HG03439 (cell line): ENCODE data around the gene AP2B1.
A peak's percentile ranks its signal among the peaks of the same experiment; 100 is the strongest.
"Not testable (repeated sequence)": the region's sequence is repeated elsewhere in the genome, so short reads cannot be mapped to it uniquely, and the experiment has no call there.

Experiments
- ATAC-seq: cut with Tn5 transposase; IDR thresholded peaks from one replicate; pipeline ENCODE4 v1.9.1; 2021; ENCODE audit warnings: mild to moderate bottlenecking, moderate library complexity; ENCODE audit not compliant: unreplicated experiment

AP2B1 gene

GRCh38 chr17:35744830-35745229 is 157.7 kb downstream of the AP2B1 start:
- no peak for ATAC-seq

DNA sequence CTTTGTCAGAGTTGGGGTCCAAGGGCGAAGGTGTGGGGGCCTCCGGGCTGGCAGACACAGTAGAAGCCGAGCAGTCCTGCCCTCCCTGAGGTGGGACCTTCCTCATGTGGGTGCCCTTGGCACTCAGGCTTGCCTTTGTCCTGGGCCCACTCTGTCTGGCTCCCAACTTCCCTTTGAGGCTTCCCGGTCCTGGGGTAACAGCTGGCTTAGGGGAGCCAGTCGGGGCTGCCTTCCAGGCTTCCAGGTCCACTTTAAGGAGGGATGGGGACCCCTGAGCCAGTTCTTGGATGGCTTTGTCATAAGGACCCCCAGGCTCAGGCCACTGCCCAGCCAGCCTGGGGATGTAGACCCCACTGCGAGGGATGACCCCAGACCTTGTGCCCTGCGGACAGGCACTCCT is 158.1 kb downstream of the AP2B1 start:
- no peak for ATAC-seq

- no peak for ATAC-seq
Observed at GRCh38 chr17:35745749-35746320, 158.7 kb downstream of the AP2B1 start.

DNA sequence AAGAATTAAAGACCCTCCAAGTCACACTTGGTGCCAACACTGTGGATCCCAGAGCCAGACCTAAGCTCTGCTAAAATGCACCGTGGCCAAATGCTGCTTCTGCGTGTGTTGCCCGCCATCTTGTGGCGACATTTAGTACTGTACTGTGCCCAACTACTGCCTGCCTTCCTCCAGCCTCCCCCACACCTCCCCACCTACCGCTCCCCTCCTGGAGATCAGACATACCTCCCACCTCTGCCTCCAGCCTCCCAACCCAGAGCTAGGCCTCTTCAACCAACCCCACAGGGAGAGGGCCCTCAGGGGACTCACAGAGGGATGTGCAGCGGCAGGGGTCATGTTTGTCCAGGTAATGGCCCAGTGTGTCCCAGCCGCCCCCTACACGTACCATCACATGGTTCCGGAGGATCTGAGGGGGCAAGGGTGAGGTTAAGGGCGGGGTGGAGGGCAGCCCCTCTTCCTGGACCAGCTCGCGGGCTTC is 160.5 kb downstream of the AP2B1 start:
- ATAC-seq = no peak

GRCh38 chr17:35748341-35748841 is 161.3 kb downstream of the AP2B1 start:
- ATAC-seq = no peak

DNA sequence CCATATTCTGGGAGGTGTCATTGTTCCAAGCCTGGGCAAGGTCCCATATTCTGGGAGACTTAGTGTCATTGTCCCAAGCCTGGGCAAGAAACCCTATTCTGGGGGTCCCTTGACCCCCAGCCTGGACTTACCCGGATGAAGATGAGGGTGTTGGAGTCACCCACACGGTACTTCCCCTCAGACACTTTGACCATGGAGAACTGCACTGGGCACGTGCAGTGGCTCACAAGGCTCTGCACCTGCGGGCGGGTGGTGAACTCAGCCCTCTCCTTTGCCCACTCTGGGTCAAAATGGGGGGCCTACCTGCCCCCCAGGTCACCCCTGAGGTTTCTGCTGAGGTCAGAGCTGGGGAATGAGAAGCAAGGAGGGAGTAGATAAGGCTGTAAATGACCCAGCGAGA is 161.9 kb downstream of the AP2B1 start:
- no peak for ATAC-seq

GRCh38 chr17:35749560-35750412 is 162.7 kb downstream of the AP2B1 start:
- ATAC-seq = no peak

DNA sequence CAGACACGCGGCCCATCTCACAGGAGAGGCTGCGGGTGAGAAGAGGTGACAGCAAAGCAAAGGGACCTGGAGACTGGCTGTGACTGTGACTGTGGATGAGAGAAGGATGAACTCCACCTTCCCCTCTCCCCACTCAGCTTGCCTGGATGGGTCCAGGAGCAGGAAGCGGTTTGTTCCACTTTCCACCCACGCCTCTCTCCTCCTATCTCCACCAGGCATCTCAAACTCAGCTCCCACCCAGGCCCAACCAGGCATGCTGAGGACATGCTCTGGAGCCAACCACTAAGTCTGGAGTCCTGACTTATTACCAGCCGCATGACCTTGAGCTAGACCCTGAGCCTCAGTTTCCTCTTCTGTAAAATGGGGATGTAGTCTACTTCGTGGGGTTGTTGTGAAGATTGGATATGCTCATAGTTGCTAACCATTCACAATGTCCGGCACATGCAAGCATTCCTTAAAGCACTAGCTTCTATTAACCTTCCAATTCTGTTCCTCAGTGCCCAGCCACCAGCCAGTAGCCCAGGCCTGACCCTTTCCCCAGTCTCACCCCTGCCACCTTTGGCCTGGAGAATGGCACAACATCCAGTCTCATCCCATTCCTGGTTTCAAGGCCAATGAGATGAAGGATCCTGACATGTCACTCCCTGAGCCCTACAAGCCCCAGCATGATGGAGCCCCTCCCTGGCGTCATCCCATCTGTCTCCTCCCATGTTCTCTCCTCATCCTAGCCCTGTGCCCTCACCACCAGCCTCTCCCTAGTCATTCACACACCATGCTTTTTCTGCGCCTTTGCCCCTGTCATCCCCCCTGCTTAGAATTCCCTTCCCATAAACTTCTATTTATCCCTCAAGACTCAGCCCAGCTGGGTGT is 163.6 kb downstream of the AP2B1 start:
- ATAC-seq = no peak

- not testable (repeated sequence) for ATAC-seq
Observed at GRCh38 chr17:35751541-35751940, 164.4 kb downstream of the AP2B1 start.

- ATAC-seq = no peak
Observed at GRCh38 chr17:35752471-35752870, 165.3 kb downstream of the AP2B1 start.

DNA sequence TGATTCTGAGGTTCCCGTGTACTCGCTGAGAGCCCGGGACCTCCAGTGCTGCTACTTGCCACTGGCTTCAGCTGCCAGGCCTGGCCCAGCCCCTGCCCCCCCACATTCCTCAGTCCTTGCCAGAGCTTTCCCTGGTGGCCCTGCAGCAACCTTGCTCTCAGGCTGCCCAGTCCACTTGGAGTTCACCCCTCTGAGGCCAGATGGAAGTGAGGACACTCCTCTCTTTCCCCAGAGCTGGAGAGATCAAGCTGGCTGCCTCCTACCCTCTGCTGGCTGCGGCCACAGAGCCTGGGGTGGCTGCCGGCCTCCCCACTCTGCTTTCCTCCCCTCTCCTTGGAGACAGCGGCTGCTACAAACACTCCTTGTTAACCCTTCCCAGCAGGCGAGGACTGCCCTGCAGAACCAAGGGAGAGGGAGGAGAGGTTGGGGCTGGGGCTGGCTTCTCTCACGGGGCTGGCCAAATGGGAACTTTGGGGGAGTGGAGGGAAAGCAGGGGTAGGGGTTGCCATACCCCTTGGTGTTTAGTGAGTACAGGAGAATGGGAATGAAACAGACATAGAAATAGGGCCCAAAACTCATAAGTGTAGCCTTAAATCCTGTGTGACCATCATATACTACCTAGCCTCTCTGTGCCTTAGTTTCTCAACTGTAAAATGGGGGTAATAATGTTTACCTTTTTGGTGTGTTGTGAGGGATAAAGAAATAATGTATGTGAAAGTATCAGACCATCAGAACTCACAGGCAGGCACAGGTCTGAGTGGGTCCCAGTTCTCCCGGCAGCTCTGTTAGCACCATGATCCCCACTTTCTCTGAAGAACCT is 166.0 kb downstream of the AP2B1 start, which contains the start of gene GAS2L2:
TSS of gene GAS2L2 (minus strand) at position 295 of the 820 bp plus-strand sequence. CDS start 389 bp downstream, outside the sequence.
- ATAC-seq = no peak

GRCh38 chr17:35757243-35757642 is 170.1 kb downstream of the AP2B1 start:
- no peak for ATAC-seq

DNA sequence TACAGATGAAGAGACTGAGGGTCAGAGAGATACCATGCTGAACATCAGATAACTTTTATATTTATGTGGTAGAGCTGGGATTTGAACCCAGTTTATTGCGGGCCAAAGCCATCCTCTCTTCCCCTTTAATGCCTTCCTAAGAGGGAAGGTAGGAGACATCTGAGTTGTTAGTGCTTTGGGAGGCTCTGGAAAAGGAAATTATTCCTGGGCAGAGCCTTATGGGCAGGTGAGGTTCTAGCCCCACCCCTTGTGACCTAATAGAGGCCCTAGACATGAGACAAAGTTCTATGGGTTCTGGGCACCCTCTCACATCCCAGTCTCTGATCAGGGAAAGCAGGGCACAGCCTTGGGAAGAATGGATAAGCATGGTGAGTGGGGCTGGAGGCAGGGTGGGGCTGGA is 173.5 kb downstream of the AP2B1 start, which contains the start of gene C17orf50:
TSS of gene C17orf50 (plus strand) at position 301 of the 400 bp plus-strand sequence. CDS start at position 356, 55 bp downstream.
- no peak for ATAC-seq

DNA sequence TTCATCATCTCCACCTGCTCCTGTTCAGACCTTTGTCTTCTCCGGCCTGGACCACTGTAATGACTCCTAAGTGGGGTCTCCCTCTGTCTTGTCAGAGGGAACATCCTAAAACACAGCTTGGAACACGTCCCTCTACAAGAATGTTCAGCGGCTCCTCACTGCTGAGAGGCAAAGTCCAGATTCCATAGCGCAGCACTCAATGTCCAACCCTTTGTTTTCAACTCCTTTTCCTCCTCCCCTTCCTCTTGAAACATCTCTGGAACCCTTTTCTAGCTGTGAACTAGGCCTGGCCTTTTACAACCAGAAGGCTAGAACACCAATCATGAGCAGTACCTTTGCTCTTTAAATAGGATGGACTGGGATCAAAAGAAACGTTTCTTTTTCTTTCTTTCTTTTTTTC is 174.5 kb downstream of the AP2B1 start:
- ATAC-seq = no peak

GRCh38 chr17:35763767-35764122 is 176.6 kb downstream of the AP2B1 start:
- ATAC-seq = no peak

DNA sequence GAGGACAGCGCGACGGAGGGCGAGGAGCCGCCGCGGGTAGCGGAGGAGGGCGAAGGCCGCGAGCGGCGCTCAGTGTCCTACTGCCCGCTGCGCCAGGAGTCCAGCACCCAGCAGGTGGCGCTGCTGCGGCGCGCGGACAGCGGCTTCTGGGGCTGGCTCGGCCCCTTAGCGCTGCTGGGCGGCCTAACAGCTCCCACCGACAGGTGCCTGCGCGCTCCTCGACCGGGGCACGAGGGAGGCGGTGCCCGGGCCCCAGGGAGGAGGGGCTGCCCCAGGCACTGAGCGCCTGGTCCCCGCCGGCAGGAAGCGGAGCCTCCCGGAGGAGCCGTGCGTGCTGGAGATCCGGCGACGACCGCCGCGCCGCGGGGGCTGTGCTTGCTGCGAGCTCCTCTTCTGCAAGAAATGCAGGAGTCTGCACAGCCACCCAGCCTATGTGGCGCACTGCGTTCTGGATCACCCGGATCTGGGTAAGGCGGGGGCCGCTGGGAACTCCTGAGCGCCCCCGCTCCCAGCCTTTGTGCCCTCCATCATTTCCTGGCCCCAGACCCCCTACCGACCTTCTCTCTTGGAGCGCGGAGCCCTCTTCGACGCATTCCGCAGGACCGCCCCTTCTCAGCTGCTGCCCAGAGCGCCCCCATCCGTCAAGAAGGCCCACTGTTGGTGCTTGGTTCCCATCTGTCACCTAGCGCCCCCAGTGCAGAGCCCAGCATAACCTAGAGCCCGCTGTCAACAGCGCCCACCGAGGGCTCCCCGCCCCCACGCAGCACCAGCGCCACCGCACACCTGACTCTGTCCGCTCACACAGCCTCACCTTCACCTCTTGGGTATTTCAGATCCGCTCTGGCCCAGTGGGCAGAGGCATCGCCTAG is 177.2 kb downstream of the AP2B1 start:
- ATAC-seq = peak; percentile 74

GRCh38 chr17:35765086-35765710 is 178.1 kb downstream of the AP2B1 start:
- no peak for ATAC-seq

DNA sequence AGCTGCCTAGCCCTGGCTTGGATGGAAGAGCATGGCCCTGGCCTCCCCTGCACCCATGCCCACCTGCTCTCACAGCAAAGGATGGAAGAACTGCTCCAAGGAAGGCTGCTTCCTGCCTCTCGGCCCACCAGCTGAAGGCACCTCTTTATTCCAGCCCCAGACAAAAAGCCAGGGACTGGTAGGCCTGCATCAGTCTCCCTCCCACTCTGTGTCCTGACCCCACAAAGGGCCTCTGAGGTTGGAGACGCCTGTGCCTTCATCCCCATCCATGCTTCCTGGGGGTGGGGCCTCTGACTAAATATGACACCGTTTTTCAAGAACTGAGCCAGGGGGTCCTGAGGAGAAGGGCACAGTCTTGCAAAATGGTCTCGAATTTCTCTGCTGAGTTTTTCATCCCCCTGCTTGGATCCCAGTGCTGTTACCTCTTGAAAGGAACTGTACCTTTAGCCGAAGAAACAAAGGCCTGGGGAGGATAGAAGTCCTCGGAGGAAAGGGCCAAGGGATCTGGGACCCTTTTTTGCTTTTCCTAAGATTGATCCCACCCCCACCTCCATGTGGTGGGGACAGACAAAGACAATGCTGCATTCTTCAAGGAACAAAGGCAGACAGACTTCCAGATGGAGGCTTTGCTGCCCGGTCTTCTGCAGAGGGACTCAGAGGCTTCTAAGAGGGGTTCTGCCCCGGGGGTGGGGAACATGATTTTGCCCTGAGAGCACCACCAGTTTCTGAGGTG is 178.8 kb downstream of the AP2B1 start:
- ATAC-seq = no peak
